Glutamatergic neuron (in vitro differentiated cells): ENCODE measurements around the gene SNX9. TPM values are rescaled to one million over a fixed set of nuclear protein-coding genes. Genes with fewer than 3 reads are reported as not detected.
"Not testable (repeated sequence)": the region's sequence is repeated elsewhere in the genome, so short reads cannot be mapped to it uniquely, and the experiment has no call there.

Experiments
- DNase-seq: peaks from one replicate; pipeline ENCODE4 v3.0.0; 2022
- H3K27ac Mint-ChIP-seq: one replicate; pipeline ENCODE4 v1.8.0; 2020; ENCODE audit warnings: mild to moderate bottlenecking, mixed read lengths, inconsistent platforms; ENCODE audit not compliant: unreplicated experiment
- H3K27me3 Mint-ChIP-seq: one replicate; pipeline ENCODE4 v1.8.0; 2020; ENCODE audit warnings: mild to moderate bottlenecking, moderate library complexity, mixed read lengths, inconsistent platforms; ENCODE audit not compliant: unreplicated experiment
- H3K36me3 Mint-ChIP-seq: one replicate; pipeline ENCODE4 v1.8.0; 2020; ENCODE audit warnings: mild to moderate bottlenecking, mixed read lengths, inconsistent platforms; ENCODE audit not compliant: unreplicated experiment
- H3K4me1 Mint-ChIP-seq: one replicate; pipeline ENCODE4 v1.8.0; 2020; ENCODE audit warnings: mild to moderate bottlenecking, low read depth, mixed read lengths, inconsistent platforms; ENCODE audit not compliant: unreplicated experiment
- H3K4me3 Mint-ChIP-seq: one replicate; pipeline ENCODE4 v1.8.0; 2020; ENCODE audit warnings: mild to moderate bottlenecking, mixed read lengths, inconsistent platforms; ENCODE audit not compliant: unreplicated experiment
- H3K9me3 Mint-ChIP-seq: one replicate; pipeline ENCODE4 v1.8.0; 2020; ENCODE audit warnings: mild to moderate bottlenecking, moderate library complexity, mixed read lengths, inconsistent platforms; ENCODE audit not compliant: unreplicated experiment
- total RNA-seq: library from RNA; stranded (reverse); fragmentation: NEBNext Ultra II Directional; extraction: Animal tissue kit (Norgen Biotek cat#: 25700); gene quantifications from one replicate; pipeline ENCODE4 v1.2.1, GENCODE V29; 2021; ENCODE audit not compliant: unreplicated experiment
- TF ChIP-seq, protein P1 (sequence below): fragments of 200-600 bp; sonication (generic); IDR thresholded peaks from one replicate; pipeline ENCODE4 v1.5.0; 2021; ENCODE audit not compliant: partially characterized antibody, unreplicated experiment

The SNX9 gene
- total RNA-seq, 1 donor from 2014 or later, result 45.7 TPM

DNA sequence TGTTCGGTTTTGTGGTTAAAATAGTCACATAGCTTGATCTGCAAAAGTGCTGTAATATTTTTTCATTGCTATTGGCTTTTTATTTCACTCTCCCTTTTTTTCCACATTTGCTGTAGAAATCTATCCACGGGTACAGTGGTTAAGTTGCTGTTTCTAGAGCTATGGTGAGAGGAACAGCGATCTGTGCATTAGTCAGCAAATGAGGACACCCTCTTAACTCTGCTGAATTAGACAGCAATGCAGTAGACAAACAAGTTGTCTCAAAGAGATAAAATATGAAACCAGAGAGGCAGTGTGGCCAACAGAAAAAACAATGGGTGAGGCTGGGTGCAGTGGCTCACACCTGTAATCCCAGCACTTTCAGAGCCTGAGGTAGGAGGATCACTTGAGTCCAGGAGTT, 141.1 kb downstream of the SNX9 start:
- Mint-ChIP-seq H3K9me3 (peaks cover 2% of the 10 kb centered on the region), H3K4me1 (no peaks in the 10 kb centered on the region), H3K4me3 (no peak overlapping the region), H3K27me3 (no peaks in the 10 kb centered on the region), H3K27ac (no peak overlapping the region), H3K36me3 (peaks cover 10% of the 10 kb centered on the region)
- TF ChIP-seq, protein P1, sequence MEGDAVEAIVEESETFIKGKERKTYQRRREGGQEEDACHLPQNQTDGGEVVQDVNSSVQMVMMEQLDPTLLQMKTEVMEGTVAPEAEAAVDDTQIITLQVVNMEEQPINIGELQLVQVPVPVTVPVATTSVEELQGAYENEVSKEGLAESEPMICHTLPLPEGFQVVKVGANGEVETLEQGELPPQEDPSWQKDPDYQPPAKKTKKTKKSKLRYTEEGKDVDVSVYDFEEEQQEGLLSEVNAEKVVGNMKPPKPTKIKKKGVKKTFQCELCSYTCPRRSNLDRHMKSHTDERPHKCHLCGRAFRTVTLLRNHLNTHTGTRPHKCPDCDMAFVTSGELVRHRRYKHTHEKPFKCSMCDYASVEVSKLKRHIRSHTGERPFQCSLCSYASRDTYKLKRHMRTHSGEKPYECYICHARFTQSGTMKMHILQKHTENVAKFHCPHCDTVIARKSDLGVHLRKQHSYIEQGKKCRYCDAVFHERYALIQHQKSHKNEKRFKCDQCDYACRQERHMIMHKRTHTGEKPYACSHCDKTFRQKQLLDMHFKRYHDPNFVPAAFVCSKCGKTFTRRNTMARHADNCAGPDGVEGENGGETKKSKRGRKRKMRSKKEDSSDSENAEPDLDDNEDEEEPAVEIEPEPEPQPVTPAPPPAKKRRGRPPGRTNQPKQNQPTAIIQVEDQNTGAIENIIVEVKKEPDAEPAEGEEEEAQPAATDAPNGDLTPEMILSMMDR, result no peak
- no peak for DNase-seq

DNA sequence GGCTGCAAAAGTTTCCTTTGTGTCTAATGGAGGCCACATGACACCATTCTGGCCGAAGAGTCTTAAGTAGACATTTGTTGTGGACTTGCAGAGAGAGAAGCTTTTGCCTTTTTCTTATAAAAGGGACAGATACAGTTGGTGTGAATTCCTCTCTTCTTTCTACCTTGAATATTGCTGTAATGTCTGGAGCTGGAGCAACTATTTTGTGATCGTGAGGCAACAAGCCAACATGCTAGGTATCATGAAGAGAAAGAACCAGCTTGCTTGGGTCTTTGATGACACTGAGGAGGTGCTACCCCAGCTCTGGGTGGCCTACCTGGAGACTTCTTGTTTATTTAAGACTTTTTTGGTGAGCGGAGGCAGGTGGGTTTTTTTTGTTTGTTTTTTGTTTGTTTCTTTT, 142.3 kb downstream of the SNX9 start:
- H3K4me1 Mint-ChIP-seq, result no peaks in the 10 kb centered on the region
- H3K27me3 Mint-ChIP-seq, result no peaks in the 10 kb centered on the region
- H3K36me3 Mint-ChIP-seq, result no peaks in the 10 kb centered on the region
- TF ChIP-seq, protein P1, result no peak
- H3K27ac Mint-ChIP-seq, result no peak overlapping the region
- H3K4me3 Mint-ChIP-seq, result no peak overlapping the region
- no peak for DNase-seq
- H3K9me3 Mint-ChIP-seq, result peaks cover 1% of the 10 kb centered on the region

DNA sequence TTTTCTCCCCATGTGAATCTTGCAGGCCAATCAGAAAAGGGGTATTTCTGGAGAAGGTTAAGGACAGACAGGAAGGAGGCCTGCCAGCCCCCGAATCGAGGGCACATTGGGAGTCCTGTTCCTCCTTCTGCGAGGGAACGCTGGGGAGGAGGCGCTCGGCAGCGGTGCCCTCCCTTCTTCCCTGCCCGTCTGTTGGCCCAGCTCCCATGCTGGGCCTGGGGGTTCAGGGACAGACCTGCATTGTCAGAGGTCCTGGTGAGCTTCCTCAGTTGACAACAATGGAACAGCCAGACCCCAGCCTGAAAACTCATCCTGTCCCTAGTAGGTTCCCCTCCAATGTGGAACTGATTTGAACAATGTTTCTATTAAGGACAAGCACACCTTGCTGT, 143.5 kb downstream of the SNX9 start:
- Mint-ChIP-seq H3K36me3 (no peaks in the 10 kb centered on the region), H3K27ac (no peak overlapping the region), H3K9me3 (peaks cover 3% of the 10 kb centered on the region), H3K4me1 (no peaks in the 10 kb centered on the region), H3K27me3 (no peaks in the 10 kb centered on the region), H3K4me3 (no peak overlapping the region)
- no peak for DNase-seq
- TF ChIP-seq, protein P1, result no peak

DNA sequence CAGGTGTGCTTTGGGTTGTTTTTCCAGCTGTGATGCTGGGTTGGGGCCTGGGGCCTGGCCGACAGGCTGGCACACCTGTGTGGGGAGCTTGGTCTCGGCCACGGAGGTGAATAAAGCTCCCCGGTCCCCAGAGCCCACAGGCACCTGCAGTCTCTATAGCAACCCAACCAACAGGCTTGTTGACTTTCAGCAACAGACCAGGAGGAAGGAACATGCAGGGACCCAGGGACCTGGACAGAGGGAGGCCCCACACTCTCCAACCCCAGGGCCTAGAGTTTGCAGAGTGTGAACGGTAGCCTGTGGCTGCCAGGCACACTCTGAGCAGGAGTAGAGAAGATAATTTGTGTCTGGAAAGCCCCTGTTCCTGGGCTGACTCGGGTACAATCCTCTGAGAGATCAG, 144.0 kb downstream of the SNX9 start:
- H3K27me3 Mint-ChIP-seq, result no peaks in the 10 kb centered on the region
- no peak overlapping the region for H3K4me3 Mint-ChIP-seq
- no peak for DNase-seq
- TF ChIP-seq, protein P1, result no peak
- peaks cover 3% of the 10 kb centered on the region for H3K9me3 Mint-ChIP-seq
- no peak overlapping the region for H3K27ac Mint-ChIP-seq
- no peaks in the 10 kb centered on the region for H3K36me3 Mint-ChIP-seq
- no peaks in the 10 kb centered on the region for H3K4me1 Mint-ChIP-seq

DNA sequence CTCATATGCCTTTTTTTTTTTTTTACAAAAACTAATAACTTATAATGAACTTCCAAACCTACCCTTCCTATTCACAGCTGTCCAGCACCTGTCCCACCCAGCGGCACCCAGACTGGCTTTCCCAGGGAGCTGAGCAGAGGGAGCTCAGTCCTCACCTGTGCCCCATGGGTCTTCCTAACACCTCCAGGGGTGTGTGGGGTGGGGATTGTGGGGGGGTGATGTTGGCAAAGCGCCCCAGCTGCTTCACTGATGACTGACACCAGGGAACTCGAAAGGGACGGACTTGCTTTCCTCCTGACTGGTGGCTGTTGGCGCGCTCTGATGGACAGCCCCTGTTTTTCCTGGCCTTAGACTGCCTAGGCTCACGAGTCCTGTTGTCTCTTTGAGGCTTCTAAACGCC, 144.4 kb downstream of the SNX9 start:
- Mint-ChIP-seq H3K27me3 (no peaks in the 10 kb centered on the region), H3K9me3 (peaks cover 3% of the 10 kb centered on the region), H3K4me3 (no peak overlapping the region), H3K27ac (no peak overlapping the region), H3K4me1 (no peaks in the 10 kb centered on the region), H3K36me3 (no peaks in the 10 kb centered on the region)
- TF ChIP-seq, protein P1, result no peak
- no peak for DNase-seq

DNA sequence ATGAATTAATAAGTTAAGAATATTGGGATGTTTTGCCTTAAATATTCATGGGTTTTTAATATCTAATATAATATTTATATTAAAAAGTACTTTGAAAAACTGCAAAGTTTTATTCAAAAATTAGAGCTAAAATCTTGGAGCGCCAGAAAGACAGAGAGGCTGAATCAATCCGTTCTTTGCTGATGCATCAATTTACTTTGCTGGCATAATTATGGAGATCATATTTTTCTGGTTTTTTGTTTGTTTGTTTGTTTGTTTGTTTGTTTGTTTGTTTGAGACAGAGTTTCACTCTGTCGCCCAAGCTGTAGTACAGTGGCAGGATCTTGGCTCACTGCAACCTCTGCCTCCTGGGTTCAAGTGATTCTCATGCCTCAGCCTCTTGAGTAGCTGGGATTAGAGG, 149.1 kb downstream of the SNX9 start:
- H3K4me3 Mint-ChIP-seq, H3K9me3 Mint-ChIP-seq, DNase-seq, H3K27me3 Mint-ChIP-seq, H3K36me3 Mint-ChIP-seq, H3K27ac Mint-ChIP-seq, H3K4me1 Mint-ChIP-seq: not testable (repeated sequence)
